ENCODE results near the gene ZNF230.

Gene ZNF230

GRCh38 chr19:44042147-44042546 lies 39.4 kb downstream of the ZNF230 start:
- DNase-seq (ENCODE audit: low read depth in 3 of 3): no peak

DNA sequence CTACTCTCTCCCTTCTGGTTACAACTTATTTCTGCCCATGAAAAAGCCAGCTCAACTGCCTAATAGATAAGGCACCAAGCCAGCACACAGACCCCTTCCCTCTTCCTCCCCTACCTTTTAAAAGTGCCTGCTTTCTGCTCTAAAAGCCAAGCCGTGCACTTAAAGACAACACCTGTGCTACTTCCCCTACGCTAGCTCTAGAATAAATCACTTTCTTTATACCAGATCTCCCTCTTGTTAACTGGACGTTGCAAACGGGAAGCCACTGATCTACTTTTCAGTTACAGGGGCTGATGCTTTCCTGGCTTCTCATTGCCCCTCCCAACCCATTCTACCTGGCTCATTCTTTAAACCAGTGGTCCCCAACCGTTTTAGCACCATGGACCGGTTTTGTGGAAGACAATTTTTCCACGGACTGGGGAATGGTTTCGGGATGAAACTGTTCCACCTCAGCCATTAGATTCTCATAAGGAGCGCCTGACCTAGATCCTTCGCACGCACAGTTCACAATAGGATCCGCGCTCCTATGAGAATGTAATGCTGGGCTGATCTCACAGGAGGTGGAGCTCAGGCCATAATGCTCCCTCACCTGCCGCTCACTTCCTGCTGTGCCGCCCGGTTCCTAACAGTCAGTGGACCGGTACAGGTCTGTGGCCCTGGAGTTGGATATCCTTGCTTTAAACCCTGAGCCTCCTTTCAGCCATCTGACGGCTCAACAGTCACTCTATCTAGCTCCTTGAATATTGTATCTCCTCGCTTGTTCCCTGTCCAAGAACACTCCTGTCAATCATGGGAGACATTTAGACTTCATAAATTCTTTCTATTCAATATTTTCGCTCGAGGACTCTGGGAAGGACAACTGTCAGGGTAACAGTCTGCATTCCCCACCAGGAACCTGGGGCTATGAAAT lies 48.2 kb downstream of the ZNF230 start:
- DNase-seq (ENCODE audit: low read depth in 3 of 3): peak in 1 of 3 experiments; percentile 11

DNA sequence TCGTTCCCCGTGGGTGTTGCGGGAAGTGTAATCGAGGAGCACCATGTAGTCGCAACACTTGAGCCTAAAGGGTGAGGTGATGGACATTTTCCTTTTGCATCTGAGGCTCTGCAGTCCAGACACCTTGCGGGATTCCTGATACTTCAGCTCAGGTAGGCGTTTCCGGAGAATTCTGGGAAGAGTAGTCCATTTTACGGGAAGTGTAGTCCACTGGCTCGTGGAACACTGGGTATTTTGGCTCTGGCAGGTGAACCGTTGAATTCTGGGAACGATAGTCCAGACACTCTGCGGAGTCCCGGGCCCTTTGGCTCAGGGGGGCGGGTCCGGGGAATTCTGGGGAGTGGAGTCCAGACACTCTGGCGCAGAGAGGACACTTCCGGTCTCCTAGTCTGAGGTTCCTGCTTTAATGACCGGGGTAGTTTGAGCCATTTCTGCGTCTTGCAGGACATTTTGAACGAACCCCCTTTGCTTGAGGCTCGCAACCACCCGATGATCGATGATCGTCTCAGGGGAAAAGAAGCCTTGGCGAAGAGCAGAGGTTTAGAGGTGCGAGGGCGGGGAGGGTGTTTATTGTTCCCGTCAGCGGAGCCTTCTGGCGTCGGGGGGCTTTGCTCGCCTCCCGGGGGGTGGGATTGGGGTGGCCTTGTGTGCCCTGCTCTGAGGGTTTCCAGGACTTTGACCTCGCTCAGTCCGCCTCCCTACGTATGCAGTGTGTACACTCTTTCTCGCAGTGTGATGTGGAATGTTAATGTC lies 49.1 kb downstream of the ZNF230 start, which contains the start of gene ZNF223:
Gene ZNF223, plus strand, starts transcription at position 387 of the 753 bp plus-strand sequence. CDS start 3,141 bp downstream, outside the sequence.
- peak; percentile 54 to 62 (median 57) for DNase-seq (ENCODE audit: low read depth in 3 of 3)

- DNase-seq (ENCODE audit: low read depth in 3 of 3): no peak
Measured at GRCh38 chr19:44055870-44056269, 53.1 kb downstream of the ZNF230 start.

DNA sequence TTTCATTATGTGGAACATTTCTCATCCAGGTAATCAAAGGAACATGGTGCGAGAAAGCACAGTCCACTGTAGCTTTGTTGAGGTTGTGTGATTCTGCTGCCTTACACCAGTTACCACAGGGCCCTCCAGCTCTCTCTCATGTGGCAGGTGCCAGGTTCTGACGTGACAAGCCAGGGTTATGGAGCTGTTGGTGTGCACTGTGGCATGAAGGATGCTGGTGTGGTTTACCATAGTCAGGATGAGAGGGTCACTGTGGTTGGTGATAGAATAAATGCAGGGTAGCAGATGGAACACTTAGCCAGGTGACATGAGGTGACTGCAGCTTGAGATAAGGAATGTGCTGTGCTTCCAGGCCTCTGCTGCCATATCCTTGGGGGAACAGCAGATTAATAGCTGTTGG lies 56.5 kb downstream of the ZNF230 start:
- DNase-seq (ENCODE audit: low read depth in 3 of 3): no peak

DNA sequence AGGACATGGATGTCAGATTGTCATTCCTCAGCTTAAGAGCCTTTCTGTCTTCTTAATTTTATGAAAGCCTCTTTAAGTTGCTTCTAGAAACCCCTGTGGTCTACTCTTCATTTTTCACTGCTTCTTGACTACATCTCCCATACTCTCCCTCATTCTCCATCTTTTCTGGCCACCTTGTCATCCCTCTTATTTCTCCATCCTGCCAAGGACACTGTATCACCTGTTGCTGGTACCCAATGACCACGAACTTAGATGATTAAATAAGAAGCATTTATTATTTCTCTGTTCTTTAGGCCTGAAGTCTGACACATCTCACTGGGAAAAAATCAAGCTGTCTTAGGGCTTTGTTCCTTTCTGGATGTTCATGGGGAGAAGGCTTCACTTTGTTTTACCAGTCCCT lies 58.3 kb downstream of the ZNF230 start:
- no peak for DNase-seq (ENCODE audit: low read depth in 3 of 3)

Data from stimulated activated CD4-positive, alpha-beta T cell treated with anti-CD3 and anti-CD28 coated beads, TNF-alpha, amount 100 ng/mL, for 24 hours (primary cell).